ENCODE measurements around the gene CADPS2.

DNA sequence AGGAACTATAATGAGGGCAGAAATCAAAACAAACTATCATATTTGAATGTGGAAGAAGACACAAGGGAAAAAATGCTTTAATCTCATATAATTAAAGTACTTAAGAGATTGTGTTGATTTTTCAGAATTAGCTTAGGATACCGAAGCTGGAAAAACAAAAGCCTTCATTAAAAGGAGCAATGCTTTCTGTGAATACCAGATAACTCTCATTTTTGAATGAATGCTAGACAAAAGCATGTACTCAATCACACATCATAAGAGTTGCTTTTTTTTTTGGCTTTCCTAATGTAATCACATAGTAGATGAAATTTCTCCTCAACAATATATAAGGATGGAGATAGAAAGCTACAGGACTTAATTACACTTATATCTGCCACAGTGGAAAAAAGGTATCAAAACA lies 43.3 kb downstream of the CADPS2 start:
- TF ChIP-seq TEAD4 (CRISPR knock-in tag; IDR thresholded peaks at IDR 0.05) (no peak), FOXJ3 (CRISPR knock-in tag; IDR thresholded peaks at IDR 0.05; ENCODE audit: borderline replicate concordance) (no peak), CREM (CRISPR knock-in tag; IDR thresholded peaks at IDR 0.05) (no peak), TCF7 (CRISPR knock-in tag; IDR thresholded peaks at IDR 0.05; ENCODE audit: low read depth) (no peak)
- TF ChIP-seq, protein P1, sequence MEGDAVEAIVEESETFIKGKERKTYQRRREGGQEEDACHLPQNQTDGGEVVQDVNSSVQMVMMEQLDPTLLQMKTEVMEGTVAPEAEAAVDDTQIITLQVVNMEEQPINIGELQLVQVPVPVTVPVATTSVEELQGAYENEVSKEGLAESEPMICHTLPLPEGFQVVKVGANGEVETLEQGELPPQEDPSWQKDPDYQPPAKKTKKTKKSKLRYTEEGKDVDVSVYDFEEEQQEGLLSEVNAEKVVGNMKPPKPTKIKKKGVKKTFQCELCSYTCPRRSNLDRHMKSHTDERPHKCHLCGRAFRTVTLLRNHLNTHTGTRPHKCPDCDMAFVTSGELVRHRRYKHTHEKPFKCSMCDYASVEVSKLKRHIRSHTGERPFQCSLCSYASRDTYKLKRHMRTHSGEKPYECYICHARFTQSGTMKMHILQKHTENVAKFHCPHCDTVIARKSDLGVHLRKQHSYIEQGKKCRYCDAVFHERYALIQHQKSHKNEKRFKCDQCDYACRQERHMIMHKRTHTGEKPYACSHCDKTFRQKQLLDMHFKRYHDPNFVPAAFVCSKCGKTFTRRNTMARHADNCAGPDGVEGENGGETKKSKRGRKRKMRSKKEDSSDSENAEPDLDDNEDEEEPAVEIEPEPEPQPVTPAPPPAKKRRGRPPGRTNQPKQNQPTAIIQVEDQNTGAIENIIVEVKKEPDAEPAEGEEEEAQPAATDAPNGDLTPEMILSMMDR (IDR thresholded peaks at IDR 0.05), result no peak
- TF ChIP-seq, protein P2, sequence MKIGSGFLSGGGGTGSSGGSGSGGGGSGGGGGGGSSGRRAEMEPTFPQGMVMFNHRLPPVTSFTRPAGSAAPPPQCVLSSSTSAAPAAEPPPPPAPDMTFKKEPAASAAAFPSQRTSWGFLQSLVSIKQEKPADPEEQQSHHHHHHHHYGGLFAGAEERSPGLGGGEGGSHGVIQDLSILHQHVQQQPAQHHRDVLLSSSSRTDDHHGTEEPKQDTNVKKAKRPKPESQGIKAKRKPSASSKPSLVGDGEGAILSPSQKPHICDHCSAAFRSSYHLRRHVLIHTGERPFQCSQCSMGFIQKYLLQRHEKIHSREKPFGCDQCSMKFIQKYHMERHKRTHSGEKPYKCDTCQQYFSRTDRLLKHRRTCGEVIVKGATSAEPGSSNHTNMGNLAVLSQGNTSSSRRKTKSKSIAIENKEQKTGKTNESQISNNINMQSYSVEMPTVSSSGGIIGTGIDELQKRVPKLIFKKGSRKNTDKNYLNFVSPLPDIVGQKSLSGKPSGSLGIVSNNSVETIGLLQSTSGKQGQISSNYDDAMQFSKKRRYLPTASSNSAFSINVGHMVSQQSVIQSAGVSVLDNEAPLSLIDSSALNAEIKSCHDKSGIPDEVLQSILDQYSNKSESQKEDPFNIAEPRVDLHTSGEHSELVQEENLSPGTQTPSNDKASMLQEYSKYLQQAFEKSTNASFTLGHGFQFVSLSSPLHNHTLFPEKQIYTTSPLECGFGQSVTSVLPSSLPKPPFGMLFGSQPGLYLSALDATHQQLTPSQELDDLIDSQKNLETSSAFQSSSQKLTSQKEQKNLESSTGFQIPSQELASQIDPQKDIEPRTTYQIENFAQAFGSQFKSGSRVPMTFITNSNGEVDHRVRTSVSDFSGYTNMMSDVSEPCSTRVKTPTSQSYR (CRISPR knock-in tag; IDR thresholded peaks at IDR 0.05), result no peak
- TF ChIP-seq, protein P3, sequence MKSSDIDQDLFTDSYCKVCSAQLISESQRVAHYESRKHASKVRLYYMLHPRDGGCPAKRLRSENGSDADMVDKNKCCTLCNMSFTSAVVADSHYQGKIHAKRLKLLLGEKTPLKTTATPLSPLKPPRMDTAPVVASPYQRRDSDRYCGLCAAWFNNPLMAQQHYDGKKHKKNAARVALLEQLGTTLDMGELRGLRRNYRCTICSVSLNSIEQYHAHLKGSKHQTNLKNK (CRISPR knock-in tag; IDR thresholded peaks at IDR 0.05), result no peak
- TF ChIP-seq, protein P4, sequence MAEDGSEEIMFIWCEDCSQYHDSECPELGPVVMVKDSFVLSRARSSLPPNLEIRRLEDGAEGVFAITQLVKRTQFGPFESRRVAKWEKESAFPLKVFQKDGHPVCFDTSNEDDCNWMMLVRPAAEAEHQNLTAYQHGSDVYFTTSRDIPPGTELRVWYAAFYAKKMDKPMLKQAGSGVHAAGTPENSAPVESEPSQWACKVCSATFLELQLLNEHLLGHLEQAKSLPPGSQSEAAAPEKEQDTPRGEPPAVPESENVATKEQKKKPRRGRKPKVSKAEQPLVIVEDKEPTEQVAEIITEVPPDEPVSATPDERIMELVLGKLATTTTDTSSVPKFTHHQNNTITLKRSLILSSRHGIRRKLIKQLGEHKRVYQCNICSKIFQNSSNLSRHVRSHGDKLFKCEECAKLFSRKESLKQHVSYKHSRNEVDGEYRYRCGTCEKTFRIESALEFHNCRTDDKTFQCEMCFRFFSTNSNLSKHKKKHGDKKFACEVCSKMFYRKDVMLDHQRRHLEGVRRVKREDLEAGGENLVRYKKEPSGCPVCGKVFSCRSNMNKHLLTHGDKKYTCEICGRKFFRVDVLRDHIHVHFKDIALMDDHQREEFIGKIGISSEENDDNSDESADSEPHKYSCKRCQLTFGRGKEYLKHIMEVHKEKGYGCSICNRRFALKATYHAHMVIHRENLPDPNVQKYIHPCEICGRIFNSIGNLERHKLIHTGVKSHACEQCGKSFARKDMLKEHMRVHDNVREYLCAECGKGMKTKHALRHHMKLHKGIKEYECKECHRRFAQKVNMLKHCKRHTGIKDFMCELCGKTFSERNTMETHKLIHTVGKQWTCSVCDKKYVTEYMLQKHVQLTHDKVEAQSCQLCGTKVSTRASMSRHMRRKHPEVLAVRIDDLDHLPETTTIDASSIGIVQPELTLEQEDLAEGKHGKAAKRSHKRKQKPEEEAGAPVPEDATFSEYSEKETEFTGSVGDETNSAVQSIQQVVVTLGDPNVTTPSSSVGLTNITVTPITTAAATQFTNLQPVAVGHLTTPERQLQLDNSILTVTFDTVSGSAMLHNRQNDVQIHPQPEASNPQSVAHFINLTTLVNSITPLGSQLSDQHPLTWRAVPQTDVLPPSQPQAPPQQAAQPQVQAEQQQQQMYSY (CRISPR knock-in tag; IDR thresholded peaks at IDR 0.05), result no peak
- TF ChIP-seq, protein P5, sequence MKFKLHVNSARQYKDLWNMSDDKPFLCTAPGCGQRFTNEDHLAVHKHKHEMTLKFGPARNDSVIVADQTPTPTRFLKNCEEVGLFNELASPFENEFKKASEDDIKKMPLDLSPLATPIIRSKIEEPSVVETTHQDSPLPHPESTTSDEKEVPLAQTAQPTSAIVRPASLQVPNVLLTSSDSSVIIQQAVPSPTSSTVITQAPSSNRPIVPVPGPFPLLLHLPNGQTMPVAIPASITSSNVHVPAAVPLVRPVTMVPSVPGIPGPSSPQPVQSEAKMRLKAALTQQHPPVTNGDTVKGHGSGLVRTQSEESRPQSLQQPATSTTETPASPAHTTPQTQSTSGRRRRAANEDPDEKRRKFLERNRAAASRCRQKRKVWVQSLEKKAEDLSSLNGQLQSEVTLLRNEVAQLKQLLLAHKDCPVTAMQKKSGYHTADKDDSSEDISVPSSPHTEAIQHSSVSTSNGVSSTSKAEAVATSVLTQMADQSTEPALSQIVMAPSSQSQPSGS (CRISPR knock-in tag; IDR thresholded peaks at IDR 0.05; ENCODE audit: borderline replicate concordance, low read depth), result no peak
- TF ChIP-seq, protein P6, sequence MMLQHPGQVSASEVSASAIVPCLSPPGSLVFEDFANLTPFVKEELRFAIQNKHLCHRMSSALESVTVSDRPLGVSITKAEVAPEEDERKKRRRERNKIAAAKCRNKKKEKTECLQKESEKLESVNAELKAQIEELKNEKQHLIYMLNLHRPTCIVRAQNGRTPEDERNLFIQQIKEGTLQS (CRISPR knock-in tag; conservative IDR thresholded peaks at IDR 0.05), result no peak

All from WTC11 (cell line).